Heart right ventricle (tissue), 16 donors: ENCODE results near the gene KCNQ5. TPM values are rescaled to one million over a fixed set of nuclear protein-coding genes. Genes with fewer than 3 reads are reported as not detected.

Experiments
- ATAC-seq, 8 donors: fragments of 200-7000 bp; cut with Tn5 transposase; one replicate each; pipeline ENCODE4 v1.9.1; 2020; ENCODE audit warnings: mild to moderate bottlenecking in 8 of 8, moderate library complexity in 8 of 8, moderate number of reproducible peaks in 1 of 8
- DNase-seq, 2 donors: peaks; one replicate each; pipeline ENCODE4 v3.0.0-alpha.2; 2020
- H3K27ac ChIP-seq, 10 donors: fragments of 200-600 bp; sonication (generic) in 2 of 10; one replicate each; pipeline versions ENCODE4 v1.5.0 to v1.8.0; 2020 to 2022; ENCODE audit warnings: mild to moderate bottlenecking in 3 of 10
- H3K27me3 ChIP-seq, 7 donors: fragments of 200-600 bp; one replicate each; pipeline ENCODE4 v1.8.0; 2021 to 2022; ENCODE audit warnings: mild to moderate bottlenecking in 2 of 7
- H3K36me3 ChIP-seq, 9 donors: fragments of 200-600 bp; sonication (generic) in 1 of 9; one replicate each; pipeline versions ENCODE4 v1.5.0 to v1.8.0; 2020 to 2022; ENCODE audit warnings: mild to moderate bottlenecking in 2 of 9
- H3K4me1 ChIP-seq, 9 donors: fragments of 200-600 bp; sonication (generic) in 1 of 9; one replicate each; pipeline versions ENCODE4 v1.5.0 to v1.8.0; 2020 to 2022; ENCODE audit warnings: mild to moderate bottlenecking in 4 of 9
- H3K4me3 ChIP-seq, 10 donors: fragments of 200-600 bp; sonication (generic) in 2 of 10; one replicate each; pipeline versions ENCODE4 v1.5.0 to v1.8.0; 2020 to 2022; ENCODE audit warnings: mild to moderate bottlenecking in 7 of 10, moderate library complexity in 2 of 10
- H3K9me3 ChIP-seq, 11 donors: fragments of 200-600 bp in 10 of 11; sonication (generic) in 2 of 11; one replicate each; pipeline versions ENCODE4 v1.5.0 to v1.8.0; 2013 to 2022; ENCODE audit warnings: mild to moderate bottlenecking in 2 of 11, control low read depth in 1 of 11, moderate library complexity in 1 of 11
- CTCF ChIP-seq, 9 donors: fragments of 200-600 bp; sonication (generic) in 2 of 9; IDR thresholded peaks; one replicate each; pipeline versions ENCODE4 v1.5.0 to v1.8.0; 2021 to 2022; ENCODE audit warnings: antibody characterized with exemption in 9 of 9, mild to moderate bottlenecking in 5 of 9, moderate library complexity in 1 of 9
- WGBS, 2 donors: extraction: QIAGEN DNeasy Blood & Tissue Kit; methylation state at CpG; one replicate each; pipeline ENCODE4 v1.1.7; 2013; ENCODE audit warnings: inconsistent platforms in 1 of 2; 5-methylcytosine and 5-hydroxymethylcytosine counted together
- intact Hi-C, 10 donors: fragments of 100-400 bp; cut with DNase I; formaldehyde crosslinking; loops; one replicate each; pipeline versions ENCODE4 v1.11.1 to v1.14.2; 2022
- polyA plus RNA-seq, 2 donors: library from polyadenylated mRNA; stranded (reverse); fragments of 200-250 nt; gene quantifications; one replicate each; pipeline ENCODE4 v1.2.3, GENCODE V29; 2013
- total RNA-seq, 10 donors: library from RNA; stranded (reverse); fragmentation: NEBNext Ultra II Directional in 3 of 10; extraction: Animal tissue kit (Norgen Biotek cat#: 25700) in 3 of 10; gene quantifications; one replicate each; pipeline versions ENCODE4 v1.2.1 to v1.2.4, GENCODE V29; 2021 to 2023
- donor health status: Arrhythmogenic right ventricular cardiomyopathy.
- donor health status: ischemic (EF 13 %, LVEDD 7.1; RV severe dilation, severe dysfunction).
- donor health status: healthy with polysubstance abuse.
- donor health status: DM: no; HTN: yes; CAD: no.
- donor health status: DM: no; HTN: no; CAD: no.
- donor health status: ischemic (EF 25% LVEDD 6.9; RV normal size, moderate dysfunction).
- donor health status: ischemic (EF 25% LVEDD 5.7; RV mildly dilated, moderate dysfunction).
- donor health status: healthy.
- donor health status: DM: yes; HTN: yes; CAD: no.
- donor health status: Ischemic cardiomyopathy.
- donor health status: ischemic (EF 35%, LVEDD 5.7; RV mildly dilated, moderate dysfunction).
- donor health status: nonischemic (EF 11% LVEDD 7.7; RV severe dilation, severe dysfunction).
- donor health status: DM: yes; HTN: yes; CAD: no.
- donor health status: PGD.
- donor health status: ischemic (EF 29% LVEDD 5.4; RV normal size, mild dysfunction).
- donor health status: nonischemic (EF 23%, LVEDD 6.1; RV moderate dilation, normal function).

Gene KCNQ5
- total and polyA plus RNA-seq, 12 donors, result under 0.01 to 0.15 (median 0.12) TPM; not detected in 9

GRCh38 chr6:72631480-72631879 lies 9.6 kb downstream of the KCNQ5 start:
- Histone ChIP-seq H3K27ac (no peak overlapping the region), H3K4me3 (no peak overlapping the region), H3K4me1 (no peaks in the 10 kb centered on the region), H3K36me3 (no peaks in the 10 kb centered on the region), H3K9me3 (peaks cover 0 to 4% (median 0%) of the 10 kb centered on the region in 11 donors), H3K27me3 (peaks cover 0 to 11% (median 4%) of the 10 kb centered on the region in 7 donors)
- no peak for TF ChIP-seq CTCF (IDR thresholded peaks at IDR 0.05)
- no peak for DNase-seq
- intact Hi-C loops, result no loop called here
- no peak for ATAC-seq

GRCh38 chr6:72635636-72636035 lies 13.8 kb downstream of the KCNQ5 start:
- DNase-seq (no peak), ATAC-seq (no peak)
- Histone ChIP-seq H3K4me3 (no peak overlapping the region), H3K27me3 (no peaks in the 10 kb centered on the region), H3K36me3 (no peaks in the 10 kb centered on the region), H3K27ac (no peak overlapping the region), H3K4me1 (no peaks in the 10 kb centered on the region), H3K9me3 (peaks cover 0 to 4% (median 0%) of the 10 kb centered on the region in 11 donors)
- TF ChIP-seq CTCF (IDR thresholded peaks at IDR 0.05), result no peak
- 91 to 94% methylated on average over 2 of the region's 2 CpGs for WGBS, 2 donors
- intact Hi-C loops, result no loop called here

GRCh38 chr6:72636215-72636614 lies 14.4 kb downstream of the KCNQ5 start:
- Histone ChIP-seq H3K4me3 (no peak overlapping the region), H3K27ac (no peak overlapping the region), H3K36me3 (no peaks in the 10 kb centered on the region), H3K9me3 (peaks cover 0 to 4% (median 0%) of the 10 kb centered on the region in 11 donors), H3K4me1 (no peaks in the 10 kb centered on the region), H3K27me3 (no peaks in the 10 kb centered on the region)
- DNase-seq, result no peak
- ATAC-seq, result no peak
- TF ChIP-seq CTCF (IDR thresholded peaks at IDR 0.05), result no peak
- WGBS, 2 donors, result 77 to 78% methylated on average over 2 of the region's 2 CpGs
- intact Hi-C loops, result no loop called here

- H3K27me3 ChIP-seq, result no peaks in the 10 kb centered on the region
- 85% methylated on average over 3 of the region's 3 CpGs for WGBS, 2 donors
These were observed 14.9 kb downstream of the KCNQ5 start for GRCh38 chr6:72636786-72637185.

More at GRCh38 chr6:72636786-72637185, 14.9 kb downstream of the KCNQ5 start:
- H3K4me3 ChIP-seq, result no peak overlapping the region
- ATAC-seq (no peak), DNase-seq (no peak)
- intact Hi-C loops, result no loop called here
- H3K4me1 ChIP-seq, result no peaks in the 10 kb centered on the region
- H3K9me3 ChIP-seq, result peaks cover 0 to 3% (median 0%) of the 10 kb centered on the region in 11 donors
- H3K36me3 ChIP-seq, result no peaks in the 10 kb centered on the region
- no peak for TF ChIP-seq CTCF (IDR thresholded peaks at IDR 0.05)
- no peak overlapping the region for H3K27ac ChIP-seq
